Measurements from ENCODE around the gene GNMT. TPM values are rescaled to one million over a fixed set of nuclear protein-coding genes. Genes with fewer than 3 reads are reported as not detected.

Gene GNMT
- polyA plus RNA-seq, 1 of the 3 experiments (the other 2 are of a cell fraction): 2.0 TPM

DNA sequence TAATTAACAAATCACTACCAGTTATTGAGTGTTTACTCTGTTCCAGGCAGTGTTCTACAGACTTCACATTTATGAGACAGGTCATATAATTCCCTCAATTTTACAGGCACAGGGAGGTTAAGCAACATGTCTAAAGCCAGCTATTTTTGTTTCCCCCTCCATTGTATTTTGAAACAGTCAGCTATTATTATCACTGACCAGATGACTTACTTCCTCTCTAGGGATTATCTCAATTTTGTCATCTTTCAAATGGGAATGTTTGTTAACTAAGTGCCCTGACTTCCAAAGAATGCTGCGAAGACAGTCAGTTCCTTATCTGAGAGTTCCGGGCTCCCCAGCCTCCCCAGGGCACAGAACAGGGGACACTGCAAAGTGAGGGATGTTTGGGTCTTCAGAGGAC, 36.9 kb upstream of the GNMT start:
- Histone ChIP-seq H3K4me1 (ENCODE audit: control insufficient read depth in 1 of 2, insufficient read depth in 2 of 2, low read depth in 1 of 2, low read length in 1 of 2) (no peaks in the 10 kb centered on the region; a peak in 1 of 4 replicates), H4K20me1 (ENCODE audit: insufficient read depth) (no peaks in the 10 kb centered on the region), H3K9me3 (no peaks in the 10 kb centered on the region), H3K27me3 (ENCODE audit: insufficient read depth) (no peaks in the 10 kb centered on the region), H3K4me2 (no peak overlapping the region), H3K9me2 (no peaks in the 10 kb centered on the region), H3K27ac (ENCODE audit: low read depth in 2 of 2, low read length in 1 of 2) (no peak overlapping the region), H3K36me3 (replicated peaks in 1 of 2; ENCODE audit: control insufficient read depth in 1 of 2, insufficient read depth in 2 of 2, low read length in 1 of 2) (no peaks in the 10 kb centered on the region), H2AFZ (ENCODE audit: low read depth) (peak overlapping the region; percentile 21; the same call in 1 of the 2 replicates), H3K9ac (no peak overlapping the region), H3F3A (replicated peaks; ENCODE audit: insufficient read depth) (peaks cover 8% of the 10 kb centered on the region), H3K4me3 (ENCODE audit: low read depth in 2 of 2, low read length in 1 of 2) (no peak overlapping the region), H3K79me2 (ENCODE audit: insufficient read depth) (no peaks in the 10 kb centered on the region)
- ChIA-PET POLR2A (no interaction called here), CTCF (interaction anchor here (1.2 kb wide), 1 partner anchor 220 kb away, joined by 3 read pairs; no protein-coding TSS in a partner anchor)
- DNase-seq: no peak
- 83% methylated on average over 2 of the region's 2 CpGs for WGBS (ENCODE audit: low lambda C conversion rate)
- no peak for TF ChIP-seq SMC3 (IDR thresholded peaks at IDR 0.05; ENCODE audit: low read depth, low read length)
- no peak for TF ChIP-seq EP300 (IDR thresholded peaks at IDR 0.05; ENCODE audit: borderline replicate concordance in 1 of 2, low read depth in 1 of 2, low read length in 1 of 2)
- TF ChIP-seq MEF2A (IDR thresholded peaks at IDR 0.05; ENCODE audit: borderline replicate concordance, low read depth): no peak
- no peak for TF ChIP-seq REST (IDR thresholded peaks at IDR 0.05; ENCODE audit: low read depth, low read length)
- TF ChIP-seq POLR2AphosphoS5 (IDR thresholded peaks at IDR 0.05; ENCODE audit: low read depth, low read length): no peak
- no peak for TF ChIP-seq GATA2 (CRISPR knock-in tag; IDR thresholded peaks at IDR 0.05)
- TF ChIP-seq TAF1 (IDR thresholded peaks at IDR 0.05; ENCODE audit: borderline replicate concordance, low read depth, low read length): no peak
- no peak for TF ChIP-seq RAD21 (IDR thresholded peaks at IDR 0.05; ENCODE audit: low read length)
- TF ChIP-seq CHD2 (IDR thresholded peaks at IDR 0.05; ENCODE audit: low read length, partially characterized antibody): no peak
- no peak for TF ChIP-seq MAX (IDR thresholded peaks at IDR 0.05; ENCODE audit: low read depth)
- TF ChIP-seq FOXM1 (IDR thresholded peaks at IDR 0.05; ENCODE audit: low read depth): no peak
- TF ChIP-seq TCF12 (IDR thresholded peaks at IDR 0.05): no peak

- Histone ChIP-seq H3K79me2 (ENCODE audit: insufficient read depth) (peaks cover 4% of the 10 kb centered on the region), H3F3A (replicated peaks; ENCODE audit: insufficient read depth) (peaks cover 21% of the 10 kb centered on the region), H3K9me3 (no peaks in the 10 kb centered on the region), H3K27me3 (ENCODE audit: insufficient read depth) (no peaks in the 10 kb centered on the region), H3K27ac (ENCODE audit: low read depth in 2 of 2, low read length in 1 of 2) (no peak overlapping the region), H4K20me1 (ENCODE audit: insufficient read depth) (no peaks in the 10 kb centered on the region), H3K9me2 (no peaks in the 10 kb centered on the region), H3K36me3 (replicated peaks in 1 of 2; ENCODE audit: control insufficient read depth in 1 of 2, insufficient read depth in 2 of 2, low read length in 1 of 2) (no peaks in the 10 kb centered on the region), H3K4me2 (no peak overlapping the region), H2AFZ (ENCODE audit: low read depth) (no peak overlapping the region), H3K4me1 (ENCODE audit: control insufficient read depth in 1 of 2, insufficient read depth in 2 of 2, low read depth in 1 of 2, low read length in 1 of 2) (no peaks in the 10 kb centered on the region; a peak in 1 of 4 replicates), H3K9ac (no peak overlapping the region), H3K4me3 (ENCODE audit: low read depth in 2 of 2, low read length in 1 of 2) (no peak overlapping the region)
- TF ChIP-seq SMC3 (IDR thresholded peaks at IDR 0.05; ENCODE audit: low read depth, low read length): no peak
- TF ChIP-seq RXRA (IDR thresholded peaks at IDR 0.05; ENCODE audit: borderline replicate concordance, low read depth): no peak
- TF ChIP-seq MEF2A (IDR thresholded peaks at IDR 0.05; ENCODE audit: borderline replicate concordance, low read depth): no peak
- no peak for TF ChIP-seq GABPA (IDR thresholded peaks at IDR 0.05; ENCODE audit: low read depth)
- TF ChIP-seq RAD21 (IDR thresholded peaks at IDR 0.05; ENCODE audit: low read length): no peak
- TF ChIP-seq, protein P1, sequence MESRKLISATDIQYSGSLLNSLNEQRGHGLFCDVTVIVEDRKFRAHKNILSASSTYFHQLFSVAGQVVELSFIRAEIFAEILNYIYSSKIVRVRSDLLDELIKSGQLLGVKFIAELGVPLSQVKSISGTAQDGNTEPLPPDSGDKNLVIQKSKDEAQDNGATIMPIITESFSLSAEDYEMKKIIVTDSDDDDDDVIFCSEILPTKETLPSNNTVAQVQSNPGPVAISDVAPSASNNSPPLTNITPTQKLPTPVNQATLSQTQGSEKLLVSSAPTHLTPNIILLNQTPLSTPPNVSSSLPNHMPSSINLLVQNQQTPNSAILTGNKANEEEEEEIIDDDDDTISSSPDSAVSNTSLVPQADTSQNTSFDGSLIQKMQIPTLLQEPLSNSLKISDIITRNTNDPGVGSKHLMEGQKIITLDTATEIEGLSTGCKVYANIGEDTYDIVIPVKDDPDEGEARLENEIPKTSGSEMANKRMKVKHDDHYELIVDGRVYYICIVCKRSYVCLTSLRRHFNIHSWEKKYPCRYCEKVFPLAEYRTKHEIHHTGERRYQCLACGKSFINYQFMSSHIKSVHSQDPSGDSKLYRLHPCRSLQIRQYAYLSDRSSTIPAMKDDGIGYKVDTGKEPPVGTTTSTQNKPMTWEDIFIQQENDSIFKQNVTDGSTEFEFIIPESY (IDR thresholded peaks at IDR 0.05; ENCODE audit: borderline replicate concordance, low read depth): no peak
- no peak for TF ChIP-seq EZH2phosphoT487 (IDR thresholded peaks at IDR 0.05; ENCODE audit: borderline replicate concordance, low read depth)
- ChIA-PET POLR2A (no interaction called here), CTCF (interaction anchor here (1.2 kb wide), 1 partner anchor 218 kb away, joined by 3 read pairs; no protein-coding TSS in a partner anchor)
- DNase-seq: no peak
- 89% methylated on average over 10 of the region's 23 CpGs for WGBS (ENCODE audit: low lambda C conversion rate)
Observed at GRCh38 chr6:42925248-42925857, 35.2 kb upstream of the GNMT start.

Data from SK-N-SH (cell line).